Stimulated activated CD4-positive, alpha-beta T cell treated with anti-CD3 and anti-CD28 coated beads, Interleukin-12 subunit alpha, Interleukin-12 subunit beta, amount 100 ng/mL, for 48 hours (primary cell): ENCODE measurements around the gene TMEM151B.
A peak's percentile ranks its signal among the peaks of the same experiment; 100 is the strongest.
"Not testable (repeated sequence)": the region's sequence is repeated elsewhere in the genome, so short reads cannot be mapped to it uniquely, and the experiment has no call there.

ENCODE experiments used
- DNase-seq, 3 donors: peaks; one replicate each; pipeline ENCODE4 v3.0.0-alpha.2; 2020; ENCODE audit warnings: low read depth in 2 of 3, low spot score in 1 of 3

The TMEM151B gene

DNA sequence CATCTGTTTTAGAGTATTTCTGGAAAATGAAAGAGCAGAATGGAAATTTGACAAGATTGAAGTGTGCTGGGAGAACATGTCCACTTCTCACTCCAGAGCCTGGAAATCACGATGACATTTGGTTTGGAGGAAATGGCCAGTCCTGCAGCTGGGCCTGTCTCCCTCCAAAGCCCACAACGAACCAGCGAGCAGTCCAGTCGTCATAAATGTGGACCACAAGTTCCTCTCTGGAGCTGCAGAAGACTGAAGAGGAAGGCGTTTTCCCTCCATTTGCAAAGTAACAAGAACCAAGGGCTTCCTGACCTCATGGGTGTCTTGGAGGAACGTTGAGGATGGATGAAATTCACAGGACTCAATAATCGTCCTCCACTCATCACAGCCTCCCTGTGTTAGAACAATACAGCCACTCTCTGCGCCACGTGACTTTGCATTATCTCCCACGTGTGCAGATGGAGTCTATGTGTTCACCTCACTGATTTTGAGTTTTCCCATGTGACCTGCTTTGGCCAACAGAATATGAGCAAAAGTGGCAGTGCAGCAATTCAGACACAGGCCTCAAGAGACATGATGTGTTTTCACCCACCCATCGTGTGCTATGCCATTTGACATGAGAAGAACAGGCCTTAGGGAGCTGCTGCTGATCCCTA lies 63.1 kb downstream of the TMEM151B start:
- DNase-seq: no peak

DNA sequence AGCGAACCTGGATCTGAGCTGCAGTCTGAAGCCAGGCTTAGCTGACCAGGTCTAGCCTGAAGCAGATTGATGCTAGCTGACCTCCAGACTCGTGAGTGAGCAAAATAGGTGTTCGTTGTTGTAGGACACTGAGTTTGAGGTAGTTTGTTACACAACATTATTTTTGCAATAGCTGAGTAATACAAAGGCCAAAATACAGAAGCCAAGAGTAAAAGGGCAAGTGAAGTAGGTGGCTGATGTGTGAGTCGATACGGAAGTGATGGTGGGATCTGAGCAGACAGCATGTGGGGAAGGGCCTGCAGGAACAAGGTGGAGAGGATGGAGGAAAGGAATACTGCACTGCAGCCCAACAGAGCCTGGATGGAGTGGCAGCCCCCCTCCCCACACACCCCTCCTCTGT lies 63.7 kb downstream of the TMEM151B start:
- no peak for DNase-seq

DNA sequence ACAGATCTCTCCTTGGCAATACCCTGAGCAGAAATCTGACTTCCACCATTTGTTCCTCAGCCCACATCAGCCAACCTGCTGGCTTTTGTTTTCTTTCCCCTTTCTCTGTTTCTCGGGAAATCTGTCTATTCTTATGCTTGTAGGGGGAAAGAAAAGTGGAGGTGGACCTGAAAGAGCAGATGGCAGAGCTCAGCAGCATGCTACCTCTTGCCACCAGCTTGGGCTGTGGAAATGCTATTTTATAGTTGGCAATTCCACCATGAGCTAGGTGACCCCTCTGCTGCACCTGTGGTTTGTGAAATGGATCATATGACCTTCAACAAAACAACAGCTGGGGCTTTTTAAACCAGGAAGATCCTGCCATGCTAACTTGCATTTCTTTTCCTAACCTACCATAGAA lies 65.4 kb downstream of the TMEM151B start:
- no peak for DNase-seq

DNA sequence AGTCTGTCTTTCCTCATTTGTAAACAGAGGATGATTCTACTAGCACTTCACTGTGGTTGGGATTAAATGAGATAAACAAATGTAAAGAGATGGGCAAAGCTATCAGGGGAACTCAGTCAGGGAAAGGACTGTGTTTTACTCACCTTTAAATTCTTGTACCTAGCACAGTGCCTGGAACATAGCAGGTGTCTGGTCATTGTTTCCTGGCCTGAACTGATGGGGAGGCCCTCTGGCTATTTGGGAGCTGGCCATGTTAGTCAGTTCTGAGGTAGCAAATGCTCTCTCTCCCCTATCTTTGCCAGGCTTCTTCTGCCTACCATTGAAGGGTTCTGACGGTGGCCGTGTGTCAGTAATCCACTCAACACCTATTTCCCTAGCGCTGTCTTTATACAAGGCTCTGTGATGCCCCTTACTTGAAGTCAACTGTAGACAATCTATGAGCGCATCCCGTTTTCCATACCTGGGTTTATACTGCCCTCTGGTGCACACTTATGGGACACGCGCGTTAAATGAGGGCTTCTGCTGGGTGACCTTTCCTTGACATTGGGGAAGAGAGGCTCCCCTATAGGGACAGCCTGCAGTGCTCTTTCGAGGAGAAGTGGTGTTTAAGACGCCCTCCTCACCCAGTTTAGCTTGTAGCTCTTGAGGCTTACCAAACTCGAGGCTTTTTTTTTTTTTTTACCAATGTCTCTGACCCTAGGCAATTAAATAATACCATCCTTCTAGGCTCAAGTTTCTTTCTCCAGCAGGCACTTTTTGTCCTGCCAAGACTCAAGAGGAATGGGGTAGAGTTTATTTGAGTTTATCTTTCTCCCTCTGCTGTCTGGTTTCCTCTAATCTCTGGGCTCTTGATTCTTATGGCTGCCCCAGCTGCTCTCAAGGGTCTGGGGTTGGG lies 68.2 kb downstream of the TMEM151B start:
- DNase-seq: peak; percentile 39 to 69 (median 50)

DNA sequence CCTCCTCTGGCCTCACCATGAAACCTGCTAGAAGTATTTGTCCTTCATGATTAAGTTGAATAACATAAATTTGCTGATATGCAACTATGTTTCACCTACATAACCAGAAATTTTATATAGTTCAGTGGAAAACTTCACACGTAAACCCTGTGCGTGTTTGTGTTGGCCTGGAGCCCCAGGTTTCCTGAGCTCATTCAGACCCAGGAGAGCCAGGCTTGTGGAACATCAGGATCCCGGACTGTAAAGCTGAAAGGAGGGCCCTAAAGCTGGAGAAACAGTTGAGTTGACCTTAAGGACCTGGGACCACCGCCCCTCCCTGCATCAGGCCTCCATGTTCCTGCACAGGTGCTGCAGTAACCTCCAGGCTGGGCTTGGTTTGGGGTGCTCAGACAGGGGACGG lies 69.1 kb downstream of the TMEM151B start:
- DNase-seq: no peak

DNA sequence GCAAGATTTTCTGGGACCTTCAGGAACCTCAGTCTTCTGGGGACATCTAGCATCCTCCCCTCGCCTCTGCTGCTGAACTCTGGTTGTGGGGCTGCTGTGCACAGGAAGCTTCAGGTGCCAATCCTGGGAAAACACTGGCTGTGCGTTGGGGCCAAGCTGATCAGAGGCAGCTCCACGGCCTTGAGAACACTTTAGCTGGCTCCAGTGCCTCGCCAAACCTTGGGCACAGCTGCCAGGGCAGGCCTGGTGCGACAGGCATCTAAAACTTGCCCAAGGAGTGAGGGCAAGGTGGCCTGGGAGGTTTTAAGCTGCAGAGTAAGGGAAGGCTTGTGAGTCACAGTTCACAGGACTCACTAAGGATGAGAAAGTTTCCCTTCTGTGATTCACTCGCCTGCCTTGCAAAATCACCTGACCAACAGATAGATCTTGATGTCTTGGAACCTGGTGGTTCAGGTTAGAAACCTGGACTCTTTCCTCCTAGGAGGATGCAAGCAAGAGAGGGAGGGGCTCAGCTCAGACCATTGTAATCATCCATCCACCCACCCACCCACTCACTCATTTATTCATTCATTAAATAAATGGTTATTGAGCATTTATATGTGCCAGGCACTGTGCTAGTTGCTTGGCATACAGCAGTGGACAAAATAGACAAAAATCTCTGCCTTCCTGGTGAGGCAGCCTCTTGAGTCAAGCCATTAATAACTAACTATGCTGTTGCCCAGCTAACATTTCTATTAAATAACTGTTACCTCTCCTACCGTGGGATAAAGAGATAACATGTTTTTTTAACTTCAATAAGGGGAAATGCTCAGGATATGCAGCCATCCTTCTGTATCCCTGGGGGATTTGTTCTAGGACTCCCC lies 69.7 kb downstream of the TMEM151B start:
- DNase-seq: no peak

DNA sequence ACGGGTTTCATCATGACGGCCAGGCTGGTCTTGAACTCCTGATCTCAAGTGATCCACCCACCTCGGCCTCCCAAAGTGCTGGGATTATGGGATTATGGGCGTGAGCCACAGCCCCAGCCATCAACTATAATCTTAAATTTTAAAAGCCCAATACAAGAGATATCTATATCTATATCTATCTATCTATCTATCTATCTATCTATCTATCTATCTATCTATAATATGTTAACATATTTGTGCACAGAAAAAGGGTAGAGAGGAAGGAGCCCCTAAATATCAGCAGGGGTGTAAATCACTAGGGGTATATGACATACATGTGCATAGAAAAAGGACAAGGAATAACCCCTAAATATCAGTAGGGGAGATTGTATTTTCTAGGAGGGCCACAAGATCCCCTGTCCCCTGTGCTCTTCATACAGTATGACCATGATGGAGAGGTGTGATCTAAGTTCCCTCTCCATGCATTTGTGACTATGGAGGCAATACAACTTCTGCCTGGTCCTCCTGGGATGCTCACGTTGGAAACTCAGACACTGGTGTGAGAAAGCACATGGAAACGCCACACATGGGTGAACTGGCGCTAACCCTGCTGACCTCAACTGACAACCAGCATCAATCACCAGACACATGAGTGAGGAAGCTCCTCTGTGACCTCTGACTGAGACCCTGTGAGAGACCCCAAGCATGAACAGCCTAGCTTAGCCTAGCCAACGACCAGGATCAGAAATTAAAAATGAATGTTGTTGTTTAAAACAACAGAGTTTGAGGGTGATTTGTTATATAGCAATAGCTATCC lies 71.0 kb downstream of the TMEM151B start:
- no peak for DNase-seq

- DNase-seq: no peak
These were observed 71.8 kb downstream of the TMEM151B start for GRCh38 chr6:44342052-44342451.

DNA sequence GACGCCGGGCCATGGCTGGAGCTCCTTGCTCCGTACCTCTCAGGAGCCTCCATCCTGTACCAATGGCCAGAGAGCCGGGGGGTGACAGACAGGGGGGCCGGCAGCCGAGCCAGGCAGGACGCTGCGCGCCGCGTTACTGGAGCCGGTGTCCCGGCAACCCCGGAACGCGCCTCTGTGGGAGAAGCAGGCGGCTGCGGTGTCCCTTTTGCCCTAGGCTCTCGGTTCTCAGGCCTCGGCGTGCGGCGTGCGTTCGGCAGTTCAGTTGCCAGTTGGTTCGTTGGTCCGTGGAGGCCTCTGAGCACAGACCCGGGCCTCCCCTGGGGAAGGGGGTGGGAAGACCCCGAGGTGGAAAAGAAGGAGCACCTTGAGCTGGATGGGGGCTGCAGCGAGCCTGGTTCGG lies 72.2 kb downstream of the TMEM151B start, which contains the start of gene SPATS1:
SPATS1 (plus strand) TSS at position 162 of the 400 bp plus-strand sequence. CDS start 446 bp downstream, outside the sequence.
- DNase-seq: no peak

DNA sequence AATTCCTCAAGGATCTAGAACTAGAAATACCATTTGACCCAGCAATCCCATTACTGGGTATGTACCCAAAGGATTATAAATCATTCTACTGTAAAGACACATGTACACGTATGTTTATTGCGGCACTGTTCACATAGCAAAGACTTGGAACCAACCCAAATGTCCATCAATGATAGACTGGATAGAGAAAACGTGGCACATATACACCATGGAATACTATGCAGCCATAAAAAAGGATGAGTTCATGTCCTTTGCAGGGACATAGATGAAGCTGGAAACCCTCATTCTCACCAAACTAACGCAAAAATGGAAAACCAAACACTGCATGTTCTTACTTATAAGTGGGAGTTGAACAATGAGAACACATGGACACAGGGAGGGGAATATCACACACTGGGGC lies 76.6 kb downstream of the TMEM151B start:
- DNase-seq: not testable (repeated sequence)

DNA sequence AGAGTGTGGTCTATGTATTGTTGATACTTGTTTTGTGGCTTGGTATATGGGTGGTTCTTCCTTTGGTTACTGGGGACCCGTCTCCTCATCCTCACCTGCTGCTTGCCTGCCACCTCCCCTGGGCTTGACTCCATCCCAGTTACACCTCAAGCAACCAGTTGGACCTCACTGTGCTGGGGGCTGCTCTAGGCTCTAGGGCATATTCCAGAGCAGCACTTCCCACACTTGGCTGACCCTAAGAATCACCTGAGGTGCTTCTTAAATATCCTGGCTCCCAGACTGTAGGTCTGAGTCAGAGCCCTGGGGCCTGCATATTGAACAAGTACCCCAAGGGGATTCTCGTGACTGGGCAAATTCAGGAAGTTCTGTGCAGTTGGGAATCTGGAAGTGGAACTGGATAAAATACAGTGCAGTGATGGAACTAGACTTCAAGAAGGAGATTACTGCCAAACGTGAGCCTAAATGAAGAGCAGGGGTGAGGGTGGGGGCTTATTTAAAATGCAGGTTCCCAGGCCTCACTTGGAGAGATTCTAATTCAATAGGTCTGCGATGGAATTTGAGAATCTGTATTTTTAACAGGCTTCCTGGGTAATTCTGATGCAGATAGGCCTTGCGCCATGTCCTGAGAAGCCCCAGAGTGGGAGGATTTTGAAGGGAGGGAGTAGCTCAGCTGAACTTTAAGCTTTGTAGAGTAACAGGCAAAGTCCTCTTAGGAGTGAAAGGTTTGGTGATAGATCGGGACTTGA lies 79.8 kb downstream of the TMEM151B start:
- DNase-seq: no peak

GRCh38 chr6:44350650-44350994 lies 80.4 kb downstream of the TMEM151B start:
- not testable (repeated sequence) for DNase-seq

DNA sequence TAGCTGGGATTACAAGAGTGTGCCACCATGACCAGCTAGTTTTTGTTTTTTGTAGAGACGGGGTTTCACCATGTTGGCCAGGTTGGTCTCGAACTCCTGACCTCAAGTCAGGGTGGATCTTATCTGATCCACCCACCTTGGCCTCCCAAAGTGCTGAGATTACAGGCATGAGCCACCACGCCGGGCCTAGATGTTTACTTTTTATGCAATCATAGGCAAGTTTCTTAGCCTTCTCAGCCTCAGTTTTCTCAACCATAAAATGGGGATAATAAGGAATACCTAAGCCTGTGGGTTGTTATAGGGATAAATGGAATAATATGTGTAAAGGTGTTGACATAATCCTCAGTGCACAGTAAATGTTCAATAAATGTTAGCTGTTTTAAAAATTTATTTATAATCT lies 82.0 kb downstream of the TMEM151B start:
- no peak for DNase-seq

DNA sequence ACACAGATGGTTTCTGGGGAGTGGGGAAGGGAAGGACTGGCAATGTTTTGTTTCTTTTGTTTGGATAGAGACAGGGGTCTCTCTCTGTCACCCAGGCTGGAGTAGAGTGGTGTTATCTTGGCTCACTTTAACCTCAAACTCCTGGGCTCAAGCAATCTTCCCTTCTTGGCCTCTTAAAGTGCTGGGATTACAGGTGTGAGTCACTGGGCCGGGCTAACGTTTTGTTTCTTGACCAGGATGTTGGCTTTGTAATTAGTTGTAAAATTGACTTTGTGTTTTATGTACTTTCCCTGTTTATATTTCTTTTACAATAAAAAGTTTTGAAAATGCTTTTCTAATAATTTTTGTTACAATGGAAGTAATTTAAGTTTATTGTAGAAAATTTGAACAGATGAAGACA lies 83.1 kb downstream of the TMEM151B start:
- no peak for DNase-seq

GRCh38 chr6:44355640-44356039 lies 85.4 kb downstream of the TMEM151B start:
- no peak for DNase-seq

GRCh38 chr6:44356487-44356886 lies 86.2 kb downstream of the TMEM151B start:
- DNase-seq: no peak
